K562 (cell line): ENCODE measurements around the gene KNSTRN.

ENCODE experiments used
- BHLHE40 ChIP-seq: IDR thresholded peaks from 2 replicates; pipeline ENCODE4 v1.6.1; 2011; ENCODE audit warnings: low read length, improper control_type of control experiment
- CBX5 ChIP-seq: IDR thresholded peaks from 2 replicates; pipeline ENCODE4 v1.6.1; 2014; ENCODE audit warnings: low read depth, borderline replicate concordance
- MEF2A ChIP-seq: IDR thresholded peaks from 2 replicates; pipeline ENCODE4 v1.6.1; 2011; ENCODE audit warnings: low read depth, mild to moderate bottlenecking, low read length, moderate library complexity; ENCODE audit not compliant: control insufficient read depth
- POLR2A ChIP-seq: fragments of 450-650 bp; conservative IDR thresholded peaks from 2 replicates; pipeline ENCODE4 v1.6.1; 2016
- SP1 ChIP-seq: sonication (generic); formaldehyde crosslinking; IDR thresholded peaks from 2 replicates; pipeline ENCODE4 v1.8.1; 2022; ENCODE audit warnings: mild to moderate bottlenecking, missing genetic modification reagents
- TEAD1 ChIP-seq, 2 experiments: fragments of 450-650 bp in 1 of 2; sonication (generic) in 1 of 2; formaldehyde crosslinking; IDR thresholded peaks; 2 replicates each; pipeline versions ENCODE4 v1.4.0 to v1.8.0; 2020 to 2022; ENCODE audit warnings: mild to moderate bottlenecking in 2 of 2, missing genetic modification reagents in 1 of 2
- ZBTB49 ChIP-seq: sonication (generic); formaldehyde crosslinking; IDR thresholded peaks from 2 replicates; pipeline ENCODE4 v1.8.0; 2022; ENCODE audit warnings: missing genetic modification reagents, mild to moderate bottlenecking, borderline replicate concordance

- TF ChIP-seq TEAD1 (CRISPR knock-in tag; IDR thresholded peaks at IDR 0.05), result no peak
- TF ChIP-seq SP1 (CRISPR knock-in tag), result no peak
- no peak for TF ChIP-seq BHLHE40
- no peak for TF ChIP-seq MEF2A
- TF ChIP-seq POLR2A, result no peak
- TF ChIP-seq CBX5, result no peak
- no peak for TF ChIP-seq ZBTB49 (CRISPR knock-in tag)
Observed at GRCh38 chr15:40428185-40428584, 45.7 kb downstream of the KNSTRN start.
